IPS-NIHi7 (cell line): Measurements from ENCODE around the gene SEC24B.
"Not testable (repeated sequence)": the region's sequence is repeated elsewhere in the genome, so short reads cannot be mapped to it uniquely, and the experiment has no call there.

ENCODE experiments used
- DNase-seq: peaks from one replicate; pipeline ENCODE4 v3.0.0; 2012; ENCODE audit warnings: mixed read lengths; ENCODE audit errors: extremely low spot score

SEC24B gene

GRCh38 chr4:109578846-109579245, 145.2 kb downstream of the SEC24B start:
- DNase-seq, result no peak

- DNase-seq, result not testable (repeated sequence)
These were observed 146.4 kb downstream of the SEC24B start for GRCh38 chr4:109579997-109580396.

GRCh38 chr4:109588176-109588575, 154.6 kb downstream of the SEC24B start:
- DNase-seq, result no peak

GRCh38 chr4:109589119-109589518, 155.5 kb downstream of the SEC24B start:
- DNase-seq, result peak; percentile 20

- DNase-seq, result no peak
These were observed 156.0 kb downstream of the SEC24B start for GRCh38 chr4:109589605-109590004.
